HepG2 (cell line): ENCODE data around the gene PSME3IP1. TPM values are rescaled to one million over a fixed set of nuclear protein-coding genes. Genes with fewer than 3 reads are reported as not detected.
A peak's percentile ranks its signal among the peaks of the same experiment; 100 is the strongest.

Experiments used
- ATAC-seq: fragments of 200-7000 bp; cut with Tn5 transposase; 3 replicates; pipeline ENCODE4 v1.9.1; 2020; ENCODE audit warnings: mild to moderate bottlenecking, moderate library complexity
- BruUV-seq: library from RNA; stranded (reverse); fragments of 400-500 nt; replicated peaks from 2 replicates; lab custom pipeline; 2021; lab: Mats Ljungman, UMichigan
- CTCF ChIA-PET: fragments of 300-600 bp; formaldehyde crosslinking; extraction: SDS; loops from one replicate; lab custom pipeline; 2021; ENCODE audit warnings: low total read pairs, inconsistent platforms, low intra/inter-chr PET ratio; lab: Yijun Ruan, JAX
- POLR2A ChIA-PET: fragments of 350-600 bp; sonication (Branson Sonifier 250); formaldehyde crosslinking; loops from one replicate; lab custom pipeline; 2020; ENCODE audit warnings: antibody characterized with exemption, inconsistent platforms; lab: Yijun Ruan, JAX
- DNase-seq: peaks from one replicate; pipeline ENCODE4 v3.0.0-alpha.2; 2015; ENCODE audit warnings: low spot score
- FAIRE-seq: peaks from 3 replicates; lab custom pipeline; 2011; peaks lifted over from hg19 to GRCh38; lab: Jason Lieb, UNC
- H2AFZ ChIP-seq: one replicate; pipeline ENCODE4 v1.6.1; 2011; ENCODE audit warnings: low read length, inconsistent platforms
- H3K27ac ChIP-seq: fragments of 300-600 bp; 3 replicates; pipeline ENCODE4 v1.8.0; 2011; ENCODE audit warnings: mixed run types, mild to moderate bottlenecking, mixed read lengths, low read length, inconsistent platforms; ENCODE audit not compliant: insufficient read depth; ENCODE audit errors: extremely low read length
- H3K27me3 ChIP-seq, 2 experiments: fragments of 200-600 bp in 1 of 2; 2 replicates in 1 of 2; 3 replicates in 1 of 2; pipeline versions ENCODE4 v1.6.0 to v1.8.0; 2011; ENCODE audit warnings: low read length in 2 of 2, mild to moderate bottlenecking in 2 of 2, moderate library complexity in 2 of 2, inconsistent platforms in 1 of 2; ENCODE audit not compliant: insufficient read depth in 2 of 2, control insufficient read depth in 1 of 2
- H3K36me3 ChIP-seq, 2 experiments: fragments of 200-600 bp in 1 of 2; replicated peaks in 1 of 2; 2 replicates in 1 of 2; 3 replicates in 1 of 2; pipeline versions ENCODE4 v1.5.1 to v1.8.0; 2011; ENCODE audit warnings: low read length in 2 of 2, inconsistent platforms in 1 of 2; ENCODE audit not compliant: insufficient read depth in 2 of 2, control insufficient read depth in 1 of 2
- H3K4me1 ChIP-seq: 2 replicates; pipeline ENCODE4 v1.5.1; 2012; ENCODE audit warnings: low read length, inconsistent platforms; ENCODE audit not compliant: insufficient read depth
- H3K4me2 ChIP-seq: 2 replicates; pipeline ENCODE4 v1.6.0; 2011; ENCODE audit warnings: low read depth, low read length, inconsistent platforms
- H3K4me3 ChIP-seq, 3 experiments: fragments of 200-600 bp in 1 of 3; sonication (generic), shearing (Covaris generic) in 1 of 3; replicated peaks in 1 of 3; 2 replicates each; pipeline ENCODE4 v1.5.1; 2011 to 2016; ENCODE audit warnings: low read length in 3 of 3, inconsistent platforms in 2 of 3, low read depth in 2 of 3, mild to moderate bottlenecking in 2 of 3, control low read depth in 1 of 3, mixed read lengths in 1 of 3; ENCODE audit not compliant: insufficient read depth in 1 of 3
- H3K79me2 ChIP-seq: one replicate; pipeline ENCODE4 v1.6.1; 2011; ENCODE audit warnings: low read length, inconsistent platforms; ENCODE audit not compliant: insufficient read depth
- H3K9ac ChIP-seq: 2 replicates; pipeline ENCODE4 v1.6.0; 2011; ENCODE audit warnings: mild to moderate bottlenecking, low read depth, low read length, inconsistent platforms; ENCODE audit not compliant: insufficient read depth
- H3K9me3 ChIP-seq: 2 replicates; pipeline ENCODE4 v1.5.1; 2012; ENCODE audit warnings: mild to moderate bottlenecking, low read length
- H4K20me1 ChIP-seq: 2 replicates; pipeline ENCODE4 v1.6.0; 2011; ENCODE audit warnings: inconsistent platforms, mild to moderate bottlenecking, low read length, moderate library complexity; ENCODE audit not compliant: insufficient read depth
- DNMT3B ChIP-seq: conservative IDR thresholded peaks from 2 replicates; pipeline ENCODE4 v1.6.1; 2016; ENCODE audit warnings: missing biosample characterization, control low read depth
- ISL2 ChIP-seq: sonication (generic); formaldehyde crosslinking; IDR thresholded peaks from 2 replicates; pipeline ENCODE4 v1.5.0; 2020; ENCODE audit warnings: missing genetic modification reagents
- NPAS2 ChIP-seq: sonication (generic); formaldehyde crosslinking; IDR thresholded peaks from 2 replicates; pipeline ENCODE4 v1.8.0; 2022; ENCODE audit warnings: mild to moderate bottlenecking, missing genetic modification reagents, borderline replicate concordance
- PAX8 ChIP-seq: sonication (generic); formaldehyde crosslinking; IDR thresholded peaks from 2 replicates; pipeline ENCODE4 v1.8.0; 2022; ENCODE audit warnings: mild to moderate bottlenecking, missing genetic modification reagents, borderline replicate concordance
- SRSF9 ChIP-seq: fragments of 200-400 bp; formaldehyde crosslinking; IDR thresholded peaks from 2 replicates; pipeline ENCODE4 v1.6.1; 2018; ENCODE audit warnings: borderline replicate concordance, mild to moderate bottlenecking, low read depth, low read length; ENCODE audit not compliant: insufficient read depth, poor library complexity, severe bottlenecking
- ZBTB38 ChIP-seq: sonication (generic); formaldehyde crosslinking; IDR thresholded peaks from 2 replicates; pipeline ENCODE4 v1.5.1; 2020; ENCODE audit warnings: mild to moderate bottlenecking, missing genetic modification reagents
- ZNF180 ChIP-seq: sonication (generic); formaldehyde crosslinking; IDR thresholded peaks from 2 replicates; pipeline ENCODE4 v1.4.0; 2020; ENCODE audit warnings: low read depth, missing genetic modification reagents, borderline replicate concordance
- ZSCAN29 ChIP-seq: sonication (generic); formaldehyde crosslinking; conservative IDR thresholded peaks from 2 replicates; pipeline ENCODE4 v1.4.0; 2020; ENCODE audit warnings: mild to moderate bottlenecking, missing genetic modification reagents
- WGBS: methylation state at CpG from one replicate; pipeline ENCODE4 v1.1.6; 2017; ENCODE audit warnings: low lambda C conversion rate; 5-methylcytosine and 5-hydroxymethylcytosine counted together
- in situ Hi-C: cut with HindIII; loops from 2 replicates; pipeline ENCODE4 v1.10.0; 2017; ENCODE audit warnings: low pct_unique_long_range_greater_than_20kb; ENCODE audit not compliant: extremely low pct_ligation_motif_present
- intact Hi-C: fragments of 100-400 bp; cut with micrococcal nuclease; formaldehyde crosslinking; loops from one replicate; pipeline ENCODE4 v1.10.0; 2022; ENCODE audit not compliant: unreplicated experiment
- polyA plus RNA-seq, 8 experiments: library from polyadenylated mRNA; depleted of rRNA in 3 of 8; stranded (reverse) in 7 of 8; unstranded in 1 of 8; fragments of >200 nt; fragmentation: Illumina TruSeq in 4 of 8; extraction: Trizol in 4 of 8; gene quantifications; 2 replicates each; pipeline versions ENCODE4 v1.2.1 to v1.2.3, GENCODE V29; 2011 to 2016; ENCODE audit warnings: low read depth in 4 of 8, missing spikeins in 1 of 8, mixed read lengths in 1 of 8; ENCODE audit not compliant: insufficient read depth in 1 of 8
- total RNA-seq, 5 experiments: library from RNA; depleted of rRNA; stranded (reverse); fragments of >200 nt; fragmentation: Illumina TruSeq; extraction: Trizol; gene quantifications; 2 replicates each; pipeline ENCODE4 v1.2.3, GENCODE V29; 2016; ENCODE audit warnings: low read depth in 1 of 5
- TF ChIP-seq, protein P1 (sequence below): sonication (generic); formaldehyde crosslinking; IDR thresholded peaks from 2 replicates; pipeline ENCODE4 v1.4.0; 2020; ENCODE audit warnings: missing genetic modification reagents
- TF ChIP-seq, protein P2 (sequence below): sonication (generic); formaldehyde crosslinking; IDR thresholded peaks from 2 replicates; pipeline ENCODE4 v1.8.1; 2023; ENCODE audit warnings: missing genetic modification reagents, mild to moderate bottlenecking, borderline replicate concordance
- TF ChIP-seq, protein P3 (sequence below): IDR thresholded peaks from 2 replicates; pipeline ENCODE4 v1.6.1; 2016; ENCODE audit warnings: missing biosample characterization, missing genetic modification reagents, low read depth
- TF ChIP-seq, protein P4 (sequence below): sonication (generic); formaldehyde crosslinking; IDR thresholded peaks from 2 replicates; pipeline ENCODE4 v1.8.1; 2023; ENCODE audit warnings: mild to moderate bottlenecking, moderate library complexity, missing genetic modification reagents
- TF ChIP-seq, protein P5 (sequence below): sonication (generic); formaldehyde crosslinking; IDR thresholded peaks from 2 replicates; pipeline ENCODE4 v1.8.0; 2023; ENCODE audit warnings: mild to moderate bottlenecking, missing genetic modification reagents

Gene PSME3IP1
- total and polyA plus RNA-seq, 2 of the 13 experiments (the other 11 are each of a cell fraction or from before 2014, with no cell fraction given), result 90.8 to 99.8 TPM

DNA sequence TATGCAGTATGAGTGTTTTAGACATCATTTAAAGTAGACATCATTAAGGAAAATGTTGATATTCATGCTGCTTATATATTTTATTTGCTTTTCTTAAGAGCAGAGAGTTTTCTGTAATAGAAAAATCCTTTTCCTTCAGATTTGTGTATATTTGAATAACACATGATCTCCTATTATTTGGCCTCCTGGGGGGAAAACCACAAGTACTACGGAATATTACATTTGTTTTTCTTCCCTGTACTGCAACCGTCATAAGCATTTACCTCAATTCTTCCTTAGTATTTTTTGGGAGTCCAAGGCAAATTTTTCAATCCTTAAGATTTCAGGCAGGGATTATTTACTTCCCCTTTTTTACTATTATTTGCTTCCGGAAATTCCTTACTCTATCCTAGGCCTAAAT is 6.3 kb upstream of the PSME3IP1 start (continued):
- TF ChIP-seq ZSCAN29 (no peak), NPAS2 (CRISPR knock-in tag) (no peak), PAX8 (CRISPR knock-in tag) (no peak), ZBTB38 (CRISPR knock-in tag) (no peak)
- TF ChIP-seq, protein P1, sequence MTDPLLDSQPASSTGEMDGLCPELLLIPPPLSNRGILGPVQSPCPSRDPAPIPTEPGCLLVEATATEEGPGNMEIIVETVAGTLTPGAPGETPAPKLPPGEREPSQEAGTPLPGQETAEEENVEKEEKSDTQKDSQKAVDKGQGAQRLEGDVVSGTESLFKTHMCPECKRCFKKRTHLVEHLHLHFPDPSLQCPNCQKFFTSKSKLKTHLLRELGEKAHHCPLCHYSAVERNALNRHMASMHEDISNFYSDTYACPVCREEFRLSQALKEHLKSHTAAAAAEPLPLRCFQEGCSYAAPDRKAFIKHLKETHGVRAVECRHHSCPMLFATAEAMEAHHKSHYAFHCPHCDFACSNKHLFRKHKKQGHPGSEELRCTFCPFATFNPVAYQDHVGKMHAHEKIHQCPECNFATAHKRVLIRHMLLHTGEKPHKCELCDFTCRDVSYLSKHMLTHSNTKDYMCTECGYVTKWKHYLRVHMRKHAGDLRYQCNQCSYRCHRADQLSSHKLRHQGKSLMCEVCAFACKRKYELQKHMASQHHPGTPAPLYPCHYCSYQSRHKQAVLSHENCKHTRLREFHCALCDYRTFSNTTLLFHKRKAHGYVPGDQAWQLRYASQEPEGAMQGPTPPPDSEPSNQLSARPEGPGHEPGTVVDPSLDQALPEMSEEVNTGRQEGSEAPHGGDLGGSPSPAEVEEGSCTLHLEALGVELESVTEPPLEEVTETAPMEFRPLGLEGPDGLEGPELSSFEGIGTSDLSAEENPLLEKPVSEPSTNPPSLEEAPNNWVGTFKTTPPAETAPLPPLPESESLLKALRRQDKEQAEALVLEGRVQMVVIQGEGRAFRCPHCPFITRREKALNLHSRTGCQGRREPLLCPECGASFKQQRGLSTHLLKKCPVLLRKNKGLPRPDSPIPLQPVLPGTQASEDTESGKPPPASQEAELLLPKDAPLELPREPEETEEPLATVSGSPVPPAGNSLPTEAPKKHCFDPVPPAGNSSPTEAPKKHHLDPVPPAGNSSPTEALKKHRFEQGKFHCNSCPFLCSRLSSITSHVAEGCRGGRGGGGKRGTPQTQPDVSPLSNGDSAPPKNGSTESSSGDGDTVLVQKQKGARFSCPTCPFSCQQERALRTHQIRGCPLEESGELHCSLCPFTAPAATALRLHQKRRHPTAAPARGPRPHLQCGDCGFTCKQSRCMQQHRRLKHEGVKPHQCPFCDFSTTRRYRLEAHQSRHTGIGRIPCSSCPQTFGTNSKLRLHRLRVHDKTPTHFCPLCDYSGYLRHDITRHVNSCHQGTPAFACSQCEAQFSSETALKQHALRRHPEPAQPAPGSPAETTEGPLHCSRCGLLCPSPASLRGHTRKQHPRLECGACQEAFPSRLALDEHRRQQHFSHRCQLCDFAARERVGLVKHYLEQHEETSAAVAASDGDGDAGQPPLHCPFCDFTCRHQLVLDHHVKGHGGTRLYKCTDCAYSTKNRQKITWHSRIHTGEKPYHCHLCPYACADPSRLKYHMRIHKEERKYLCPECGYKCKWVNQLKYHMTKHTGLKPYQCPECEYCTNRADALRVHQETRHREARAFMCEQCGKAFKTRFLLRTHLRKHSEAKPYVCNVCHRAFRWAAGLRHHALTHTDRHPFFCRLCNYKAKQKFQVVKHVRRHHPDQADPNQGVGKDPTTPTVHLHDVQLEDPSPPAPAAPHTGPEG, result no peak

DNA sequence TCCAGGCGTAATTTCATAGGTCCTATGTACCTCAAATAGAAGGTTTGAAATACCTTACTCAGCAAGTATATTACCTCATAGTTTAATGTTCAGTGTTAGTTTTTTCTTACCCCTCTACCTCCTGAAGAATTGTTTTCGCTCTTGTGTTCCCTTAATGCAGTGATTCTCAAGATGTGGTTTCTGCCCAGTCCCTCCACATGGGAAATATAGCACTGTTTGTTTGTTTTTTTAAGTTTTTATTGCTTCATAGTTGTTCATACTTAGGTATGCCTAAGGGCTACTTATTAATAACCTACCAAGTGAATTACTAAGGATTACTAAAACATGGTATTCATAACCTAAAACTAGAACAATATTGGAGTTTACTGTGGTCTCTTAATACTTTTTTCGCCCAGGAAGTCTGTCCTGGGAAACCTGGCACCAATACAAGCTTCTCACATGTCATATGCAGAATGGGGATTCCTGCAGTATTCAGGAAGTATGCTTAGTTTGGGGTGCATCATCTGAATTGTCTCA is 5.3 kb upstream of the PSME3IP1 start:
- Histone ChIP-seq H2AFZ (no peak overlapping the region), H3K79me2 (peaks cover 97% of the 10 kb centered on the region), H3K27ac (no peak overlapping the region), H3K9ac (no peak overlapping the region), H3K9me3 (no peaks in the 10 kb centered on the region), H3K4me3 (no peak overlapping the region), H3K36me3 (peaks cover 2 to 11% of the 10 kb centered on the region in 2 experiments; a peak in 4 of 5 replicates), H3K4me1 (peaks cover 76% of the 10 kb centered on the region), H3K27me3 (no peaks in the 10 kb centered on the region; a peak in 3 of 5 replicates), H4K20me1 (peaks cover 44% of the 10 kb centered on the region), H3K4me2 (peak overlapping the region; percentile 12; the same call in 1 of the 2 replicates)
- FAIRE-seq (no peak), DNase-seq (no peak), ATAC-seq (no peak)
- in situ Hi-C loops, result no loop called here
- CTCF ChIA-PET, result no interaction called here
- BruUV-seq, result no TSS peak
- POLR2A ChIA-PET, result no interaction called here
- WGBS, result 89% methylated on average over 3 of the region's 3 CpGs
- intact Hi-C loops, result no loop called here
- TF ChIP-seq, protein P2, sequence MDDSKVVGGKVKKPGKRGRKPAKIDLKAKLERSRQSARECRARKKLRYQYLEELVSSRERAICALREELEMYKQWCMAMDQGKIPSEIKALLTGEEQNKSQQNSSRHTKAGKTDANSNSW, result no peak
- no peak for TF ChIP-seq ISL2 (CRISPR knock-in tag)
- TF ChIP-seq, protein P3, sequence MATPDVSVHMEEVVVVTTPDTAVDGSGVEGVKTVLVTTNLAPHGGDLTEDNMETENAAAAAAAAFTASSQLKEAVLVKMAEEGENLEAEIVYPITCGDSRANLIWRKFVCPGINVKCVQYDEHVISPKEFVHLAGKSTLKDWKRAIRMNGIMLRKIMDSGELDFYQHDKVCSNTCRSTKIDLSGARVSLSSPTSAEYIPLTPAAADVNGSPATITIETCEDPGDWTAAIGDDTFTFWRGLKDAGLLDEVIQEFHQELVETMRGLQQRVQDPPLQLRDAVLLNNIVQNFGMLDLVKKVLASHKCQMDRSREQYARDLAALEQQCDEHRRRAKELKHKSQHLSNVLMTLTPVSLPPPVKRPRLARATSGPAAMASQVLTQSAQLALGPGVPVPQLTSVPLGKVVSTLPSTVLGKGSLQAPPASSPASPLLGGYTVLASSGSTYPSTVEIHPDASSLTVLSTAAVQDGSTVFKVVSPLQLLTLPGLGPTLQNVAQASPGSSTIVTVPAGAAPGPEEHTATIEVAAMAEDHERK, result no peak
- TF ChIP-seq, protein P4, sequence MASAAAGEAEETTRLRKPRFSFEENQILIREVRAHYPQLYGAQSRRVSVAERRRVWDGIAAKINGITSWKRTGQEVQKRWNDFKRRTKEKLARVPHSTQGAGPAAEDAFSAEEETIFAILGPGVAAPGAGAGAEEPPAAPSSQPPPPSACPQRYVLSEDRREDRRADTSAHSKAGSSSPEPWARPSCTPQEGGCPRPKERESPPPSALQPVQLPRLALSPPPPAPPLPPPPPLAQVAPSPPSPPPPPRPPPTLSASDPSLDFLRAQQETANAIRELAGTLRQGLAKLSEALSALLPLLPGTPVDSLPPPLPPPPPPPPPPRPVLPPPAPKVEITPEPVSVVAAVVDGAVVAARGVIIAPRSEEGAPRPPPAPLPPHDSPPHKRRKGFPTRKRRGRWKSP, result no peak
- TF ChIP-seq DNMT3B, result no peak
- no peak for TF ChIP-seq SRSF9
- TF ChIP-seq, protein P5, sequence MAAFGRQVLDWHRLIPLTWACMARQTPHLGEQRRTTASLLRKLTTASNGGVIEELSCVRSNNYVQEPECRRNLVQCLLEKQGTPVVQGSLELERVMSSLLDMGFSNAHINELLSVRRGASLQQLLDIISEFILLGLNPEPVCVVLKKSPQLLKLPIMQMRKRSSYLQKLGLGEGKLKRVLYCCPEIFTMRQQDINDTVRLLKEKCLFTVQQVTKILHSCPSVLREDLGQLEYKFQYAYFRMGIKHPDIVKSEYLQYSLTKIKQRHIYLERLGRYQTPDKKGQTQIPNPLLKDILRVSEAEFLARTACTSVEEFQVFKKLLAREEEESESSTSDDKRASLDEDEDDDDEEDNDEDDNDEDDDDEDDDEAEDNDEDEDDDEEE (CRISPR knock-in tag), result no peak
- TF ChIP-seq ZNF180, result no peak
